HG02610 (cell line): Measurements from ENCODE around the gene MEFV.
"Not testable (repeated sequence)": the region's sequence is repeated elsewhere in the genome, so short reads cannot be mapped to it uniquely, and the experiment has no call there.

ENCODE experiments used
- ATAC-seq: cut with Tn5 transposase; IDR thresholded peaks from one replicate; pipeline ENCODE4 v1.9.1; 2021; ENCODE audit warnings: mild to moderate bottlenecking, moderate library complexity; ENCODE audit not compliant: unreplicated experiment

Gene MEFV, protein sequence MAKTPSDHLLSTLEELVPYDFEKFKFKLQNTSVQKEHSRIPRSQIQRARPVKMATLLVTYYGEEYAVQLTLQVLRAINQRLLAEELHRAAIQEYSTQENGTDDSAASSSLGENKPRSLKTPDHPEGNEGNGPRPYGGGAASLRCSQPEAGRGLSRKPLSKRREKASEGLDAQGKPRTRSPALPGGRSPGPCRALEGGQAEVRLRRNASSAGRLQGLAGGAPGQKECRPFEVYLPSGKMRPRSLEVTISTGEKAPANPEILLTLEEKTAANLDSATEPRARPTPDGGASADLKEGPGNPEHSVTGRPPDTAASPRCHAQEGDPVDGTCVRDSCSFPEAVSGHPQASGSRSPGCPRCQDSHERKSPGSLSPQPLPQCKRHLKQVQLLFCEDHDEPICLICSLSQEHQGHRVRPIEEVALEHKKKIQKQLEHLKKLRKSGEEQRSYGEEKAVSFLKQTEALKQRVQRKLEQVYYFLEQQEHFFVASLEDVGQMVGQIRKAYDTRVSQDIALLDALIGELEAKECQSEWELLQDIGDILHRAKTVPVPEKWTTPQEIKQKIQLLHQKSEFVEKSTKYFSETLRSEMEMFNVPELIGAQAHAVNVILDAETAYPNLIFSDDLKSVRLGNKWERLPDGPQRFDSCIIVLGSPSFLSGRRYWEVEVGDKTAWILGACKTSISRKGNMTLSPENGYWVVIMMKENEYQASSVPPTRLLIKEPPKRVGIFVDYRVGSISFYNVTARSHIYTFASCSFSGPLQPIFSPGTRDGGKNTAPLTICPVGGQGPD

DNA sequence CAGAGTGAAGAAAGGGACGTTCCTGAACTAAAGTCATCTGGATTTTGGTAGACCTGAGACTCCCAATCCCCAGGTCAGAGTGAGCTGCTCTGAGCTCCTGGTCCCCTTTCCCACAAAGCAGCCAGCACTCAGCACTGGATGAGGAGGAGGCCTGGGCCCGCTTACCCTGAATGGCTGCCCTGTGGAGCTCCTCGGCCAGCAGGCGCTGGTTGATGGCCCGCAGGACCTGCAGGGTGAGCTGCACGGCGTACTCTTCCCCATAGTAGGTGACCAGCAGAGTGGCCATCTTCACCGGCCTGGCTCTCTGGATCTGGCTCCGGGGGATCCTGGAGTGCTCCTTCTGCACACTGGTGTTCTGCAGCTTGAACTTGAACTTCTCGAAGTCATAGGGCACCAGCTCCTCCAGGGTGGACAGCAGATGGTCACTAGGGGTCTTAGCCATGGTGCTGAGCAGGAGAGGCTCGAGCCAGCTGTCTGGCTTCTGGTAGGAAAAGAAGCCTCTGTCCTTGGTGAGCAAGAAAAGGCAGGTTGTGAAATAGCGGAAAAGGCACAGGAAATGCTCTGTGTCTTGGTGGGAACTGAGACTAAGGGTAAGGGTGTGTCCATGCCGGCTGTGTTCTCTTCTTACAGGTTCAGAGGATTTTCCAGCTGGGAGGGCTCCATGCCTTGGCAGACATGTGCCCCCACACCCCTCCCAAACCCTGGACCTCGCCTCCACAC, at the start of gene MEFV:
MEFV (minus strand) TSS at position 488 of the 720 bp plus-strand sequence; CDS start at position 442, 46 bp downstream.
- ATAC-seq: no peak

DNA sequence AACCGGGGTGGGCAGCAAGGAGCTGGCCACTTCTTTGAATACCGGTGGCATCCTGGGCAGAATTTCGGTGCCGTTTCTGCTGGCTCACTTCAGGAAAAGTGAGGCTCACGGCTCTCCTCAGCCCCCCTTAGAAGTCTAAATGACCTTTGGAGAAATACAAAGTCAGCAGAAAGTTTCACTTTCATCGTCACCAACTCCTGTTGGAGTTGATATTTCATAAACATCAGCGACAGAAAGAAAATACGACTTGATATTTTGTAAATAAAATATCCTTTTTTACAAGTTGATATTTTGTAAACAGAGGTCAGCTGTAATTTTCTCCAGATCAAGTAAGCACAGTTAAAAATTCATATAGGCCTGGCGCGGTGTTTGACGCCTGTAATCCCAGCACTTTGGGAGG, 49.6 kb upstream of the MEFV start:
- ATAC-seq: no peak

DNA sequence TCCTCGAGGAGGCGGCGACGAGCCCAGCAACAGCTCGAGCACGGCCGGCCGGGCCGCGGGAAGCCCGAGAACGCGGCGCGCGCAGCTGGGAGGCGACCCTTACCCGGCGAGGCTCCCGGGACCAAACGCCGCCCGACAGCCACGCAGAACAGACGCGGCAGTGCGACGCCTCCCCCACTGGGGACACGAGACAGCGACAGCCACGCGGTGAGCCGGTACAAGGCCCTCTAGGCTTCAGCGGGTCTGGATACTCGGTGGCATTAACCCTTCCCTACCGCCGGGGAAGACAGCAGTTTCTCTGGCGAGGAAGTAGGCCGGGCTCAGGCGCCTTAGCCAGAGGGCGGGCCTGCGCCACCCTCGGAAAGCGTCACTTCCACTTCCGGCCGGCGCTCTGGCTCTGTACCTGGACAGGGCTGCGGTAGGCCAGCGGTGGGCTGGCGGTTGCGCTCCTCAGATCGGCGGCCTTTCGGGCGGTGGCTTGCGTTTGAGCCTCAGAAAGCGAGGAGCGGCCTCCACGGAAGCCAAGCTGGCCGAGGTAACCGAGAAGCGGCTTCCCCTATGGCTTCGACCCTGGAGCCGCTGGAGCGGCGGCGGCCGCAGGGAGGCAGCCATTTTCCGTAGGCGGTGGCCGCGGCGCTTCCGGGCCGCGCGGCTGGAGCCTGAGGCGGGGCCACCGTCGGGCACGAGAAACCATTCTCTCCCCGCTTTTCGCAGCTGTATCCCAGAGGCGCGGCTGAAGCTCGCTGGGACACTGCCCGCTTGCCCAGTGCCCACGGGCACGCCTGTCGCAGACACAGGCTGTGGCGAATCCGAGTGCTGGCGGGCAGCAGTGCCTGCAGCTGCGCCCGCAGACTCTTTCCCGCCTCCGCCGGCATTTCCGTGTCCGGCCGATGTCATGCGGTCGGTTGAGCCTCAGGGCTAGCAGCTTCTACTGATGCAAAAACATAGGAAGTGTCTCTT, 49.0 kb upstream of the MEFV start, which contains the start of the genes TIGD7 and ZNF75A:
TIGD7 (minus strand) TSS at position 322 of the 960 bp plus-strand sequence. CDS start 4,816 bp downstream, outside the sequence.
ZNF75A (plus strand) TSS at position 389 of the 960 bp plus-strand sequence. CDS start 2,932 bp downstream, outside the sequence.
- ATAC-seq: peak; percentile 96

DNA sequence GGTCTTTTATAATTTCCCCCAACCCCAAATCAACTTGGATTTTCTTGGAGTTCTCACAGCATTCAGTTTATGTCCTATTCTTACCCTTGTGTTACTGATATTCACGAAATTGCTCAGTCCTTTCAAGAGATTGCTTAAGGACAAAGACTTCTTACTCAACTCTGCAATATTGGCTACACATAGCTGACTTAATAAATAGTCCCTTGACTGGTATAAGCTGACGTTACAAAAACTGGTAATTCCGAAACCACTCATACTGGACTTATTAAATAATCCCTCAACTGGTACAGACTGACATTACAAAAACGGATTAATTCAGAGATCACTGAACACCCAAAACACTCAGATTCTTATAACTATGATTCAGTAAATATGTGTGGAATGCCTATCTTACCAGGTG, 47.9 kb upstream of the MEFV start:
- no peak for ATAC-seq

DNA sequence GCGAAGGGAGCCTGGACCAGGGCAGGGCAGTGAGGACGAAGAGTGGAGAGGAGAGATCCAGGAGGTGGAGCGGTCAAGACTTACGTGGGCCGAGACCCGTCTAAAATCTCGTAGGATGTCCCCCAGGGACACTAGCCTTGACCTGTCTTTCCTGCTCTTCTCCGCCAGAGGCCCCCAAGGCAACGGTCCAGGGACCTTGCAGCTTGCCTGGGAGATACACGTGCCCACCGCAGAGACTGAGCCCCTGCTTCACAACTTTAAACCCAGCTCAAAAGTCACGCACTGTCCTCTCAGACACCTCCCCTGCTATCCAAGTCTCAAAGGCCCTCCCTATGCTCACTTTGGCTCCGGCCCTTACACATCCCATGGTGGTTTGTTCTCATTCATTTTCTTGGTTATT, 39.4 kb upstream of the MEFV start:
- no peak for ATAC-seq

DNA sequence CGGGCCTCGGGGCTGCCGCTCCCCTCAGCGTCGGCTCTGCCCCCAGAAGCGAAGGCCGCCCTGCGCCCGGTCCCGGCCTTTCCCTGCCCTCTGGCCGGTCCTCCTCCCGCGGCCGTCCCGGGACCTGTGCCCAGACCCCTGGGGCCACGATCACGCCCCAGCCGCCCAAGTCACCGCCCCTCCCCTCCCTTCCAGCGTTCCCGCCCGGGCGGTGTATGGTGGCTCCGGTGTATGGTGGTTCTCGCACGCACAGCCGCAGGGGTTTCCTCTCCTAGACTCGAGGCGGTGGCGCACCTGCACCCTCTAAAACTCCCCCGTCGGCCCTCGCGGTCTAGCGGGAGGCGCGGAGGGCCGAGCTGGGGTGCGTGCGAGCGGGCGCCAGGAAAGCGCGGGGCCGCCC, 38.8 kb upstream of the MEFV start:
- ATAC-seq: no peak

GRCh38 chr16:3292604-3293003, 36.2 kb upstream of the MEFV start:
- no peak for ATAC-seq

DNA sequence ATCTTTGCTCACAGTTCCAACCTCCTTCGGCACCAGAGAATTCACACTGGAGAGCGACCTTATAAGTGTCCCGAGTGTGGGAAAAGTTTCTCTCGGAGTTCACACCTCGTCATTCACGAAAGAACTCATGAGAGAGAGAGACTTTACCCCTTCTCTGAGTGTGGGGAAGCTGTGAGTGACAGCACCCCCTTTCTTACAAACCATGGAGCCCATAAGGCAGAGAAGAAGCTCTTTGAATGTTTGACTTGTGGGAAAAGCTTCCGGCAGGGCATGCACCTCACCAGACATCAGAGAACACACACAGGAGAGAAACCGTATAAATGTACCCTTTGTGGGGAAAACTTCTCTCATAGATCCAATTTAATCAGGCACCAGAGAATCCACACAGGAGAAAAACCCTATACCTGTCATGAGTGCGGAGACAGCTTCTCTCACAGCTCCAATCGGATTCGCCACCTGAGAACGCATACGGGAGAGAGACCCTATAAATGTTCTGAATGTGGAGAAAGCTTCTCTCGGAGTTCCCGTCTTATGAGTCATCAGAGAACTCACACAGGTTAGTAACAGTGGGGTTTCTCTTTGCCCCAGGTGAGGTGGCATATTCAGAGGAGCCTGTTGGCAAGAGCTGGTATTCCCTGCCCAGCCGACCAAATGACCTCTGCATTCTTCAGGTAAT, 33.7 kb upstream of the MEFV start:
- no peak for ATAC-seq

GRCh38 chr16:3285131-3285530, 28.7 kb upstream of the MEFV start:
- no peak for ATAC-seq

DNA sequence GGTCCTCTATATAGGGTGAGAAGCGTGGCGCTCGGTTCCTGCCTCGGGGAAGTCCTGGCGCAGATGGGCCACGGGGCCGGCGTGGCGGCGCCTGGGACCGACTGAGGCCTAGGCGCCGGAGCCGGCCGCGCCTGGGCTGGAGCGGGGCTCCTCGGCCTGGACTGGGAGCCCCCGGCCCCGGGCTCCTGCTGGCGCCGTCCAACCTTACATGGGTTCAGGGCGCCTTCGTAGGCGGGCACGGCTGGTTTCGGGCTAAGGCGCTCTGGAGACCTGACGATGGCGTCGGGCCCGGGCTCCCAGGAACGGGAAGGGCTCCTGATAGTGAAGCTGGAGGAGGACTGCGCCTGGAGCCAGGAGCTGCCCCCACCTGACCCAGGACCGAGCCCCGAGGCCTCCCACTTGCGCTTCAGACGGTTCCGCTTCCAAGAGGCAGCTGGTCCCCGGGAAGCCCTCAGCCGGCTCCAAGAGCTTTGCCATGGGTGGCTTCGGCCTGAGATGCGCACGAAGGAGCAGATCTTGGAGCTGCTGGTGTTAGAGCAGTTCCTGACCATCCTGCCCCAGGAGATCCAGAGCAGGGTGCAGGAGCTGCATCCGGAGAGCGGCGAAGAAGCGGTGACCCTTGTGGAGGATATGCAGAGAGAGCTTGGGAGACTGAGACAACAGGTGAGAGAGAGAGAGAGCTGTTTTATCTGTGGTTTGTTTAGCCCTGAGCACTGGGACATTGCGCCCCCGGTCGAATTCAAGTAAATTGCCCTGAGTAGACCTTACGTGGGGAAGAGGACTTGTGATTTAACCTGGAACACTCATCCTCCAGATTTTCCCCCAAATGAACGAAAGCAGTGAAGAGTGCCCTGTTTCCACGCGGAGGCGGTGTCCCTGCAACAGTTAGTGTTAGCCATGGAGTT, 27.4 kb upstream of the MEFV start:
- ATAC-seq: no peak

- ATAC-seq: peak; percentile 82
These were observed 26.5 kb upstream of the MEFV start, which contains the start of gene ZNF263 for GRCh38 chr16:3282730-3283542. ZNF263 (plus strand) TSS chr16:3283491; CDS start chr16:3283819, 328 bp downstream.

- peak; percentile 23 for ATAC-seq
These were observed 25.8 kb upstream of the MEFV start for GRCh38 chr16:3282103-3282729.

DNA sequence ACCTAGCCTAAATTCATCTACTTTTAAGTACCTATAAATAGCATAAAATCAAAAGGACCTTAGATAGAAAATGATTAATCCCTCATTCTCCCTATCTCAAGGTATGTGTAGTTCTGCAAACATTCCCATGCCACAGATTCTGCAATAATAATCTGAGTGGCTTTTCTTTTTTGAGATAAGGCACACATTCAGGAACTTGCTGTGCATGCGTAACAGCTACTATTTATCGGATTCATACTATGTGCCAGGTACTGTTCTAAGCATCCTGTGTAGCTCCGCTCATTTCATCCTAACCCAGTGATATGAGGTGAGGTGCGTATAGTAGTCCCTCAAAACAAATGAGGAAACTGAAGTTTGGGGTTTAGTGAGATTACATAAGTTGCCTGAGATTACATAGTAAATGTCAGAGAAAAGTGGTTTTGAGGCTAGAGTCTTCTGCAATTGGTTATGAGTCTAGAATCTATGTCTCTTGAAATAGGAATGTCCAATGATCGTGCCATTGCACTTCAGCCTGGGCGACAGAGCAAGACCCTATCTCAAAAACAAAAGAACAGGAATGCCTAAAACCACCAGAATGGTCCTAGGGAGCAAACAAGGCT, 24.9 kb upstream of the MEFV start:
- ATAC-seq: no peak

GRCh38 chr16:3276679-3277078, 20.2 kb upstream of the MEFV start:
- ATAC-seq: no peak

- ATAC-seq: no peak
These were observed 18.5 kb upstream of the MEFV start for GRCh38 chr16:3274947-3275346.

DNA sequence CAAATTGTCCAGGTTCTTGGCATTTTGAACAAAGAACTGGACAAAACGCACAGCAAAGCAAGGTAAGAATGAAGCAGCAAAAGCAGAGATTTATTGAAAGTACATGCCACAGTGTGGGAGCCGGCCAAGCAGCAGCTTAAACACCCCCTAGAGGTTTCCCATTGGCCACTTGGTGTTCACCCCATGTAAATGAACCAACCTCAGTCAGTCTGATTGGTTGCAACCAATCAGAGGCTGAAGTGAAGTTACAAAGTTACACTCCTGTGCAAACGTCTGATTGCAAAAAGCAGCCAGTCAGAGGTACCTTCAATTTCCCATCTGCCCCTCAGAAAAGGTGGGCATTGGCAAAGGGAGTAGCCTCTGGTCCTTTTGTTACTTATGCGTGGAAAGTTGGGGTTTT, 18.1 kb upstream of the MEFV start:
- no peak for ATAC-seq

- not testable (repeated sequence) for ATAC-seq
These were observed 14.8 kb upstream of the MEFV start for GRCh38 chr16:3271281-3271680.
